GM12801 (cell line): Measurements from ENCODE around the gene MYRIP.

Experiments
- TF ChIP-seq, protein P1 (sequence below): IDR thresholded peaks from one replicate; pipeline ENCODE4 v1.5.1; 2011; ENCODE audit warnings: control low read depth; ENCODE audit not compliant: insufficient read length; ENCODE audit errors: extremely low read depth

The MYRIP gene

GRCh38 chr3:39933986-39934693, 124.7 kb downstream of the MYRIP start:
- TF ChIP-seq, protein P1, sequence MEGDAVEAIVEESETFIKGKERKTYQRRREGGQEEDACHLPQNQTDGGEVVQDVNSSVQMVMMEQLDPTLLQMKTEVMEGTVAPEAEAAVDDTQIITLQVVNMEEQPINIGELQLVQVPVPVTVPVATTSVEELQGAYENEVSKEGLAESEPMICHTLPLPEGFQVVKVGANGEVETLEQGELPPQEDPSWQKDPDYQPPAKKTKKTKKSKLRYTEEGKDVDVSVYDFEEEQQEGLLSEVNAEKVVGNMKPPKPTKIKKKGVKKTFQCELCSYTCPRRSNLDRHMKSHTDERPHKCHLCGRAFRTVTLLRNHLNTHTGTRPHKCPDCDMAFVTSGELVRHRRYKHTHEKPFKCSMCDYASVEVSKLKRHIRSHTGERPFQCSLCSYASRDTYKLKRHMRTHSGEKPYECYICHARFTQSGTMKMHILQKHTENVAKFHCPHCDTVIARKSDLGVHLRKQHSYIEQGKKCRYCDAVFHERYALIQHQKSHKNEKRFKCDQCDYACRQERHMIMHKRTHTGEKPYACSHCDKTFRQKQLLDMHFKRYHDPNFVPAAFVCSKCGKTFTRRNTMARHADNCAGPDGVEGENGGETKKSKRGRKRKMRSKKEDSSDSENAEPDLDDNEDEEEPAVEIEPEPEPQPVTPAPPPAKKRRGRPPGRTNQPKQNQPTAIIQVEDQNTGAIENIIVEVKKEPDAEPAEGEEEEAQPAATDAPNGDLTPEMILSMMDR: no peak

GRCh38 chr3:39934696-39935095, 125.3 kb downstream of the MYRIP start:
- TF ChIP-seq, protein P1: no peak

DNA sequence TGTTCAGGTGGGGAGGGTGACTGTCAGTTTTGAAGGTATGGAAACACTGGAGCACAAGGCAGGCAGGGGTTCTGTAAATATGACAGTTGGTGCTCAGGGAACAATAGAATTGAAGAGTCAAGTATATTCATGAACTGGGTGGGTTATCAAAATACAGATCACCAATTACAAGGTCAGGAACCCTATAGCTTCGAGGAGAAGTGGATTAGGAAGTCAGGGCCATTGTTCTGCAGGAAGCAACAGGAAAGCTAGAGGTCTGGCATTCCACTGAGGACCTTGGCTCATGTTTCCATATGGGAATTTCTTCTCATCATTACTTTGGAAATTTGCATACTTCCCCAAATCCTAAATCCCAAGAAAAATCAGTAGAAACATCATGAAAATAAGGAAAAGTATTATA, 125.9 kb downstream of the MYRIP start:
- TF ChIP-seq, protein P1: no peak

GRCh38 chr3:39936848-39937247, 127.4 kb downstream of the MYRIP start:
- TF ChIP-seq, protein P1: no peak

- TF ChIP-seq, protein P1: no peak
Observed at GRCh38 chr3:39937315-39937714, 127.9 kb downstream of the MYRIP start.

GRCh38 chr3:39937874-39938273, 128.5 kb downstream of the MYRIP start:
- TF ChIP-seq, protein P1: no peak

GRCh38 chr3:39941931-39942330, 132.5 kb downstream of the MYRIP start:
- TF ChIP-seq, protein P1: no peak
